Tibial nerve (tissue), 3 donors: ENCODE measurements around the gene NRXN3.

Source experiments
- POLR2A ChIP-seq, 2 donors: fragments of 450-650 bp; IDR thresholded peaks; one replicate each; pipeline ENCODE4 v1.6.1; 2017; ENCODE audit warnings: antibody characterized with exemption in 2 of 2, mild to moderate bottlenecking in 2 of 2, moderate library complexity in 2 of 2
- TF ChIP-seq, protein P1 (sequence below), 5 experiments: fragments of 200-600 bp in 3 of 5; fragments of 450-650 bp in 2 of 5; sonication (generic) in 3 of 5; IDR thresholded peaks; one replicate each; pipeline ENCODE4 v1.5.1; 2016 to 2019; ENCODE audit warnings: antibody characterized with exemption in 5 of 5, mild to moderate bottlenecking in 3 of 5, moderate library complexity in 2 of 5

DNA sequence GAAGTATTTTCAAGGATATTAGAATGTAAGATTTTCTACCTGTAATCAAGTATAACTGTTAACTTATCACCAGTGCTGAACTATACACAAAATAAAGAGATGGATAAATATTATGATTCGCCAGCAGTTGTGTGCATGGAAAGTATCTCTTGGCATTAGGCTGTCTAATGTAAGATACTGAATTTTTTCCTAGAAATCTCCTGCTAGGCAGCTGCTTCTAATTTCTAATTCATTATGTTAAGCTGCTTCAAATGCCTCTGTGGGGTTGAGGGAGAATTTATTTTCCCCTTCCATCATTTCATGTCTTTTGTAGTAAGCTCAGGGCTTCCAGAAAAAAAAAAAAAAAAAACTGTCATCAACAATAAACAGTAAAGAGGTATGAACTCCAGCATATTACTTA is 1525.1 kb downstream of the NRXN3 start:
- TF ChIP-seq, protein P1, sequence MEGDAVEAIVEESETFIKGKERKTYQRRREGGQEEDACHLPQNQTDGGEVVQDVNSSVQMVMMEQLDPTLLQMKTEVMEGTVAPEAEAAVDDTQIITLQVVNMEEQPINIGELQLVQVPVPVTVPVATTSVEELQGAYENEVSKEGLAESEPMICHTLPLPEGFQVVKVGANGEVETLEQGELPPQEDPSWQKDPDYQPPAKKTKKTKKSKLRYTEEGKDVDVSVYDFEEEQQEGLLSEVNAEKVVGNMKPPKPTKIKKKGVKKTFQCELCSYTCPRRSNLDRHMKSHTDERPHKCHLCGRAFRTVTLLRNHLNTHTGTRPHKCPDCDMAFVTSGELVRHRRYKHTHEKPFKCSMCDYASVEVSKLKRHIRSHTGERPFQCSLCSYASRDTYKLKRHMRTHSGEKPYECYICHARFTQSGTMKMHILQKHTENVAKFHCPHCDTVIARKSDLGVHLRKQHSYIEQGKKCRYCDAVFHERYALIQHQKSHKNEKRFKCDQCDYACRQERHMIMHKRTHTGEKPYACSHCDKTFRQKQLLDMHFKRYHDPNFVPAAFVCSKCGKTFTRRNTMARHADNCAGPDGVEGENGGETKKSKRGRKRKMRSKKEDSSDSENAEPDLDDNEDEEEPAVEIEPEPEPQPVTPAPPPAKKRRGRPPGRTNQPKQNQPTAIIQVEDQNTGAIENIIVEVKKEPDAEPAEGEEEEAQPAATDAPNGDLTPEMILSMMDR (IDR thresholded peaks at IDR 0.05): no peak
- TF ChIP-seq POLR2A (IDR thresholded peaks at IDR 0.05): no peak
